NOMO-1 (cell line): Measurements from ENCODE around the gene CER1.

Experiments
- DNase-seq, 2 experiments: peaks; one replicate each; lab custom pipeline; 2025; ENCODE audit not compliant: unreplicated experiment in 2 of 2; lab: John Stamatoyannopoulos, UW

CER1 gene

GRCh38 chr9:14722391-14723035 is at the start of gene CER1:
Gene CER1, minus strand, starts transcription at chr9:14722733. Its CDS starts 61 bp downstream, at chr9:14722672.
- no peak for DNase-seq

- no peak for DNase-seq
Measured at GRCh38 chr9:14770592-14770991, 48.1 kb upstream of the CER1 start.

- DNase-seq: no peak
Measured at GRCh38 chr9:14769230-14769571, 46.7 kb upstream of the CER1 start.

- DNase-seq: peak in 1 of 2 experiments; percentile 2
Measured at GRCh38 chr9:14768405-14769229, 46.1 kb upstream of the CER1 start.

- DNase-seq: no peak
Measured at GRCh38 chr9:14766299-14766698, 43.8 kb upstream of the CER1 start.

- no peak for DNase-seq
Measured at GRCh38 chr9:14761584-14761983, 39.1 kb upstream of the CER1 start.

GRCh38 chr9:14760060-14760459 is 37.5 kb upstream of the CER1 start:
- no peak for DNase-seq

- no peak for DNase-seq
Measured at GRCh38 chr9:14756291-14756690, 33.8 kb upstream of the CER1 start.

GRCh38 chr9:14752871-14753270 is 30.3 kb upstream of the CER1 start:
- DNase-seq: no peak

GRCh38 chr9:14752271-14752670 is 29.7 kb upstream of the CER1 start:
- no peak for DNase-seq

GRCh38 chr9:14750821-14751220 is 28.3 kb upstream of the CER1 start:
- no peak for DNase-seq

- DNase-seq: no peak
Measured at GRCh38 chr9:14749741-14750211, 27.2 kb upstream of the CER1 start.

- no peak for DNase-seq
Measured at GRCh38 chr9:14748373-14748772, 25.8 kb upstream of the CER1 start.

GRCh38 chr9:14747111-14747510 is 24.6 kb upstream of the CER1 start:
- DNase-seq: no peak

GRCh38 chr9:14746626-14747025 is 24.1 kb upstream of the CER1 start:
- DNase-seq: no peak

GRCh38 chr9:14744768-14745167 is 22.2 kb upstream of the CER1 start:
- no peak for DNase-seq

GRCh38 chr9:14741369-14741768 is 18.8 kb upstream of the CER1 start:
- no peak for DNase-seq

- no peak for DNase-seq
Measured at GRCh38 chr9:14733133-14733532, 10.6 kb upstream of the CER1 start.

GRCh38 chr9:14731294-14731981 is 8.9 kb upstream of the CER1 start:
- DNase-seq: no peak

- DNase-seq: no peak
Measured at GRCh38 chr9:14730461-14730898, 7.9 kb upstream of the CER1 start.

GRCh38 chr9:14723301-14723700 is 768 bp upstream of the CER1 start:
- no peak for DNase-seq
